Muscle layer of colon (tissue), 2 donors: ENCODE data around the gene PVR.

Source experiments
- H3K27ac ChIP-seq: one replicate; pipeline ENCODE4 v1.7.0; 2013; ENCODE audit warnings: low read depth, mild to moderate bottlenecking, low read length, moderate library complexity
- H3K27me3 ChIP-seq, 2 donors: one replicate each; pipeline ENCODE4 v1.7.0; 2013; ENCODE audit warnings: low read length in 2 of 2, mild to moderate bottlenecking in 2 of 2; ENCODE audit not compliant: insufficient read depth in 2 of 2, control insufficient read depth in 1 of 2
- H3K36me3 ChIP-seq: one replicate; pipeline ENCODE4 v1.7.0; 2013; ENCODE audit warnings: mild to moderate bottlenecking, low read length; ENCODE audit not compliant: insufficient read depth
- H3K4me1 ChIP-seq: one replicate; pipeline ENCODE4 v1.7.0; 2013; ENCODE audit warnings: mild to moderate bottlenecking, low read length; ENCODE audit not compliant: insufficient read depth
- H3K4me3 ChIP-seq, 2 donors: one replicate each; pipeline ENCODE4 v1.7.0; 2013; ENCODE audit warnings: low read length in 2 of 2, low read depth in 1 of 2, mild to moderate bottlenecking in 1 of 2, moderate library complexity in 1 of 2
- H3K9ac ChIP-seq: one replicate; pipeline ENCODE4 v1.7.0; 2013; ENCODE audit warnings: low read length
- H3K9me3 ChIP-seq: one replicate; pipeline ENCODE4 v1.7.0; 2013; ENCODE audit warnings: mild to moderate bottlenecking, low read length
- donor health status: abdominal sarcoma.
- donor health status: Adenocarcinoma of cecum.

The PVR gene

DNA sequence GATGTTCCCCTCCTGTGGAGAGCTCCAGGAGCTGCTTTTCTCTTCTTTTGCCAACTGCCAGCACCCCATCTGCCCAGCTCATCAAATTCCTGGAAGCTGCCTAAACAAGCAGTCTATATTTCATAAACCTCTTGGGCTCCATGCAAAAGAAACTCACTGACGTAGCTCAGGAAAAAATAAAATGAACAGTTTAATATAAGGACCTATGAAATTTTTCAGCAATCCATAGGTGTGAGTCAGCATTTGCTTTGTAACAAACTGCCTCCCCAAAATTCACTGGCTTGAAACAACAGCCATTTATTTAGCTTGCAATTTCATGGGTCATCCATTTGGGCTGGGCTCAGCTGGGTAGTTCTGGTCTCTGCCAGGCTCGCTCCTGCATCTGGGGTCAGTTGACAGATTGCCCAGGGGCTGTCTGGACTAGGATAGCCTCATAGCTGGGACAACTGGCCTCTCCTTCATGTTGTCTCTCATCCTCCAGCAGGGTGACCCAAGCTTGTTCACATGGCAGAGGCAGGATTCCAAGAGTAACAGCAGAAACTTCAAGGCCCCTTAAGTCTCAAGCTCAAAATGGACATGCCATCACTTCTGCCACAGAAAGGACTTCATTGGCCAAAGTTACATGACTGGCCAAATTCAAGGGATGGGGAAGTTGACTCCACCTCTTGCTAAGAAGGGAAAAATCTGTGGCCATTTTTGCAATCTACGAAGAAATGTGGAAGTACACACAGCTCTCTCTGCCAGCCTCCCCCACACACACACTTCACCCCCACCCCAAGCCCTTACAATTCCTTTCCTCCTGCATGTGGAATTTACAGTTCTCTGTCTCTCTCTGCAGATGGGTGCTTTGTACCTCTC lies 7.9 kb upstream of the PVR start:
- Histone ChIP-seq H3K4me1 (no peaks in the 10 kb centered on the region), H3K36me3 (no peaks in the 10 kb centered on the region), H3K9me3 (no peaks in the 10 kb centered on the region), H3K27me3 (no peaks in the 10 kb centered on the region), H3K9ac (no peak overlapping the region), H3K4me3 (no peak overlapping the region), H3K27ac (no peak overlapping the region)

DNA sequence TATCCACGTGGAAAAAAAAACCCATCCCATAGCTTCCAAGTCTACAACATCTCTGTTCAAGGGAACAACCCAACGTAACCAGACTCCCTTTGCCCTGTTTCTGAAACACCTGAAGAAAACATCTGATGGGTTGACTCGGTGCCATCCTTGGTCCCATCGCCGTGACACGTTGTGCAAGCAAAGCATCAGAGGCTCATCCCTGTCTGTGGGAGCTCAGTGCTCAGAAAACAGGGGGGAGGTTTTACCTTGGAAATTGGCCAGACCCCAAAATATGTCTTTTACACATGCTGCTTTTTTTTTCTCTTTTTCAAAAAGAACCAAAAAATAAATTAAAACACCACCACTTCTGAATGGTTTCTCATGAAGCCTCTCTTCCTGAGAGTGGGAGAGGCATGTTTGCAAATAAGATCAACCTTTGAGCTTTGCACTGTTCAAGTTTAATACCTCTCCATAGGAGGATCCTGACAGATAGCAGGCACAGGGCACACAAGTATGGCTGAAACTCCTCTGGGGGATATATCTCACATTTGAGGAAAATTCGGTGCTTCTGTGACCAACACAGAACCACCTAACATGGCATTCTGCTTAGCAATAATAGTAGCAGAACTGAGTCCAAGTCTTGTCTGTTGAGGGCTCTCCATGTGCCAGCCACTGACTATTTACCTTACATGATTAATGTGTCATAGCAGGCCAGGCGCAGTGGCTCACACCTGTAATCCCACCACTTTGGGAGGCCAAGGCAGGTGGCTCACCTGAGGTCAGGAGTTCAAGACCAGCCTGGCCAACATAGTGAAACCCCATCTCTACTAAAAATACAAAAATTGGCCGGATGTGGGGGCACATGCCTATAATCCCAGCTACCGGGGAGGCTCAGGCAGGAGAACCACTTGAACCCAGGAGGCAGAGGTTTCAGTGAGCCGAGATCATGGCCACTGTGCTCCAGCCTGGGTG lies 7.0 kb upstream of the PVR start:
- Histone ChIP-seq H3K27me3 (no peaks in the 10 kb centered on the region), H3K9ac (no peak overlapping the region), H3K4me1 (no peaks in the 10 kb centered on the region), H3K36me3 (no peaks in the 10 kb centered on the region), H3K4me3 (no peak overlapping the region), H3K27ac (no peak overlapping the region), H3K9me3 (no peaks in the 10 kb centered on the region)

DNA sequence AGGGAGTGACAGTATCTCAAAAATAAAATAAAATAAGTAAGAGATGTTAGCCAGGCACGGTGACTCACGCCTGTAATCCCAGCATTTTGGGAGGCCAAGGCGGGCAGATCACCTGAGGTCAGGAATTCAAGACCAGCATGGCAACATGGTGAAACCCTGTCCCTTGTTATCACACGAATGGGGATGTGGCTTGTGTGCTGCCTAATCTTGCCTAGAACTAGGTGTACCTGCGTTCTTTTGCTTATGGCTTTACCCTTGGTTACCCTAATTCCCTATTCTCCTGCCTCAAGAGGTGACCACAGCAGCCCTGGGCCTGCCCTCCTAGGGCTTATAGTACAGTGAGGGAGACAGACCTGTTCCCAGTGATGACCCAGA lies 6.3 kb upstream of the PVR start:
- Histone ChIP-seq H3K27ac (no peak overlapping the region), H3K9ac (no peak overlapping the region), H3K27me3 (no peaks in the 10 kb centered on the region), H3K36me3 (no peaks in the 10 kb centered on the region), H3K4me1 (no peaks in the 10 kb centered on the region), H3K9me3 (no peaks in the 10 kb centered on the region), H3K4me3 (no peak overlapping the region)

DNA sequence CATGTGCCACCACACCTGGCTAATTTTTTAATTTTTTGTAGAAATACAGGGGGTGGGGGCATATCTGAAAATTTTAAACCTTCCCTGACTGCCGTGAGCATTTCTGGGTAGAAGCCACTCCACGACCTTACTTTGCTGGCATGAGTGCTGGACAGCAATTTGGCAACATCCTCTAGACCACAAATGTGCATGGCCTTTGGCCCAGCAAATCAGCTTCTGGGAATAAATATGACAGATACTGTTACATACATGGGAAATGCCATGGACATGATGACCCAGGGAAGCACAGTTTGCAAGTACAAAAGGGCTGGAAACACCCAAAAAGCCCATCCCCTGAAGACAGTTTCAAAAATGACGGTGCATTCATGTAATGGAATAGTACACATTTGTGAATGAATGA lies 3.2 kb upstream of the PVR start:
- H3K27ac ChIP-seq, result no peak overlapping the region

DNA sequence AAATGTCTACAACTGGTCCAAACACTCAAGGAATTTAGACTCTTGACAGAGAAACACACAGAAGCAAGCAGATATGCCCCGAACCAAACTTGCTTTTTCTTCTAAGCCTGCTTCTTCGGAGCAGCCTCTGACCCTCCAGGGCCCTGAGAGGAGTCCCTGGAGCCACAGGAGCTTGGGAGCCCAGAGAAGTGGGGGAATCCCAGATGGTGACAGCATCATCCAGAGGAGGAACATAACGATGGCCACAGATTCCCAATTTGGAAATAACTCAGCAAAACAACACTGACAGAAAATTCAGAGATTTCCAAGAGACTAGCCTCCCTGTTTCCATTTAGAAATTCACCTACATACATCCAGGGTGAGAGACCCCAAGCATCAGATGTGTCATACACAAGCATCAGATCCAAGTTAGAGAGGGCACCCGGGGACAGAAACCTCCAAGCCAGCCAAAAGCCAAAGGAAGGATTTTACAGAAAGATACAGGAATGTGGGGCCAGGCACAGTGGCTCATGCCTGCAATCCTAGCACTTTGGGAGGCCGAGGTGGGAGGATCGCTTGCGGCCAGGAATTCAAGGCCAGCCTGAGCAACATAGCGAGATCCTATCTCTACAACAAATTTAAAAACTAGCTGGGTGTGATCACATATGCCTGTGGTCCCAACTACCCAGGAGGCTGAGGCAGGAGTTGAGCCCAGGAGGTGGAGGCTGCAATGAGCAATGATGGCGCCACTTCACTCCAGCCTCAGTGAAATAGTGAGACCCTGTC lies 2.0 kb upstream of the PVR start:
- no peak overlapping the region for H3K9ac ChIP-seq
- H3K27ac ChIP-seq, result no peak overlapping the region
- peaks cover 3% of the 10 kb centered on the region for H3K4me1 ChIP-seq
- H3K9me3 ChIP-seq, result no peaks in the 10 kb centered on the region
- H3K4me3 ChIP-seq, result no peak overlapping the region
- H3K27me3 ChIP-seq, result no peaks in the 10 kb centered on the region
- no peaks in the 10 kb centered on the region for H3K36me3 ChIP-seq

More for the DNA sequence above, 3.2 kb upstream of the PVR start:
- Histone ChIP-seq H3K27me3 (no peaks in the 10 kb centered on the region), H3K4me3 (no peak overlapping the region), H3K9me3 (no peaks in the 10 kb centered on the region), H3K9ac (no peak overlapping the region), H3K36me3 (no peaks in the 10 kb centered on the region), H3K4me1 (peaks cover 3% of the 10 kb centered on the region)

DNA sequence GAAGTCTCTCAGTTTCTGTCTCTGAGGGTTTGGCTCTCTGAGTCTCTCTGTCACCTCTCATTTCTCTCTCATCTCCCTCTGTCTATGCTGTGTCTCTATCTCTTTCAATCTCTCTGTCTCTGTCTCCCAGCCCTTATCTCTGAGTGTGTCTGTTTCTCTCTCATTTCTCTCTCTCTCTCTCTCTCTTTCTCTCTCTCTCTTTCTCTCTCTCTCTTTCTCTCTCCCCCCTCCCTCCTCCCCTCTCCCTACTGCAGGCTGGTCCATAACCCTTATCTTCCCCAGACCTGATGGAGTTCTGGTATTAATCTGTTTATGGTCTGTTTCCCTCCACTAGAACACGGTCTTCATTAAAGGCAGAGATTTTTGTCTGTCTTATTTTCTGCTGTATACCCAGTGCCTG lies 1.3 kb upstream of the PVR start:
- Histone ChIP-seq H3K27ac (no peak overlapping the region), H3K36me3 (no peaks in the 10 kb centered on the region), H3K9ac (no peak overlapping the region), H3K4me1 (peaks cover 3% of the 10 kb centered on the region), H3K4me3 (no peak overlapping the region), H3K9me3 (no peaks in the 10 kb centered on the region), H3K27me3 (no peaks in the 10 kb centered on the region)

DNA sequence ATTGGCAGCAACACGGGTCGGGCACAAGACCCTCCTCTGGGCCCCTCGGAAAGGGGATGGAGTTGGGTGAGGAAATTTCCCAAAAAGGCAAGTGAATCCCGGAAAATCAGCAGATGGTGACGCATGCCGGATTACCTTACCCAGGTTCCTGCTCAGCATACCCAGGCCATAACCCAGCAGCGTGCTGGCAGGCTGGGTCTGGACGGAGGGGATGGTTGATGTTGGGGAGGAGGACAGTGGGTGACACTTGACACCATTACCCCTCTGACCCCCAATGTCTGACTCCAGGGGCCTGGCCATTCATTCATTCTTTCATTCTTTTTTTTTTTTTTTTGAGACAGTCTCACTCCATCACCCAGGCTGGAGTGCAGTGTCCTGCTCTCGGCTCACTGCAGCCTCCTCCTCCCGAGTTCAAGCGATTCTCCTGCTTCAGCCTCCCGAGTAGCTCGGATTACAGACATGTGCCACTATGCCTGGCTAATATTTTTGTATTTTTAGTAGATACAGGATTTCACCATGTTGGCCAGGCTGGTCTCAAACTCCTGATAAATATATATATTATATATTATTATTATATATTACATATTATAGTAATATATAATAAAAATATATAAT lies 799 bp downstream of the PVR start:
- Histone ChIP-seq H3K4me1 (peaks cover 13% of the 10 kb centered on the region), H3K27me3 (no peaks in the 10 kb centered on the region), H3K27ac (peak overlapping the region; percentile 78), H3K9me3 (no peaks in the 10 kb centered on the region), H3K36me3 (peaks cover 6% of the 10 kb centered on the region), H3K4me3 (peak overlapping the region; percentile 67 to 96), H3K9ac (peak overlapping the region; percentile 44)

DNA sequence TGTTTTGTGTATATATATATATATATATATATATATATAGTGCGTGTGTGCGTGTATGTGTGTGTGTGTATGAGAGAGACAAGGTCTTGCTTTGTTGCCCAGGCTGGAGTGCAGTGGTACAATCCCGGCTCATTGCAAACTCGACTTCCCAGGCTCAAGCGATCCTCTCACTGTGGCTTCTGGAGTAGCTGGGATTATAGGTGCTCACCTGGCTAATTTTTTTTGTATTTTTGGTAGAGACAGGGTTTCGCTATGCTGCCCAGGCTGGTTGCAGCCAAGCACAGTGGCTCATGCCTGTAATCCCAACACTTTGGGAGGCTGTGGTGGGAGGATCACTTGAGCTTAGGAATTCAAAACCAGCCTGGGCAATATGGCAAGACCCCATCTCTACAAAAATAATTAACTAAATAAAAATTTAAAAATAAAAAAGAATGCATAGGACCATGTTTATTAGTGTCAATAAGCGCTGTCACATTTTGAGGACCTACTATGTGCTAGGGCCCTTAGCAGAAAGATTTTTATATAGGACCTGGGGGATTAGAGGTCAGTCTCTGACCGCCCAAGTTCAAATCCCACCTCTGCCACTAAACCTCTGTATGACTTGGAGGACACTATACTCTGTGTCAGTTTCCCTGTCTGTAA lies 1.8 kb downstream of the PVR start:
- H3K4me3 ChIP-seq, result no peak overlapping the region
- peaks cover 13% of the 10 kb centered on the region for H3K4me1 ChIP-seq
- peaks cover 15% of the 10 kb centered on the region for H3K36me3 ChIP-seq
- no peaks in the 10 kb centered on the region for H3K27me3 ChIP-seq
- no peak overlapping the region for H3K27ac ChIP-seq
- no peaks in the 10 kb centered on the region for H3K9me3 ChIP-seq
- H3K9ac ChIP-seq, result no peak overlapping the region

DNA sequence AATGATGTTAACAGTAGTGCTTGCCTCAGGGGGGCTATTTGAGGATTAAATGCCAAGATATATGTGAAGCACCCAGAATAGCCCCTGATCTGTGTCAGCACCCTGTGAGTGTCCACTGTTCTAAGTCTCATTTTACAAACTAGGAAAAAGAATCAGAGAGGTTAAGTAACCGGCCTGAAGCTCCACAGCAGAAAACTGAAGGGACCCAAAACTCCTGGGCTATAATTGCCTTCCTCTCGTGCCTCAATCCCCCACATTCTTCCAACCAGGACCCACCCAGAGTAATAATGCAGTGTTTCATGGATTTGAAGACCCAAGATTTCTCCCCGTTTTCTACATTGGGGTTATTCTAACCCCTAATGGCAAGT lies 2.3 kb downstream of the PVR start:
- Histone ChIP-seq H3K9ac (no peak overlapping the region), H3K27me3 (no peaks in the 10 kb centered on the region), H3K9me3 (no peaks in the 10 kb centered on the region), H3K4me3 (no peak overlapping the region), H3K36me3 (peaks cover 20% of the 10 kb centered on the region), H3K27ac (no peak overlapping the region), H3K4me1 (peaks cover 13% of the 10 kb centered on the region)

DNA sequence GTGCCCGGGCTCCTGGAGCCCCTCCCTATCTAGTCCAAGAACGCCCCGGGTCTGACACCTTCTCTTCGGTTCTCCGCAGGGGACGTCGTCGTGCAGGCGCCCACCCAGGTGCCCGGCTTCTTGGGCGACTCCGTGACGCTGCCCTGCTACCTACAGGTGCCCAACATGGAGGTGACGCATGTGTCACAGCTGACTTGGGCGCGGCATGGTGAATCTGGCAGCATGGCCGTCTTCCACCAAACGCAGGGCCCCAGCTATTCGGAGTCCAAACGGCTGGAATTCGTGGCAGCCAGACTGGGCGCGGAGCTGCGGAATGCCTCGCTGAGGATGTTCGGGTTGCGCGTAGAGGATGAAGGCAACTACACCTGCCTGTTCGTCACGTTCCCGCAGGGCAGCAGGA lies 3.4 kb downstream of the PVR start:
- Histone ChIP-seq H3K9me3 (no peaks in the 10 kb centered on the region), H3K27ac (no peak overlapping the region), H3K4me1 (peaks cover 13% of the 10 kb centered on the region), H3K27me3 (no peaks in the 10 kb centered on the region), H3K4me3 (no peak overlapping the region), H3K9ac (no peak overlapping the region), H3K36me3 (peaks cover 28% of the 10 kb centered on the region)
